IPS-11a (cell line): ENCODE measurements around the gene UBTD1.
A peak's percentile ranks its signal among the peaks of the same experiment; 100 is the strongest.
"Not testable (repeated sequence)": the region's sequence is repeated elsewhere in the genome, so short reads cannot be mapped to it uniquely, and the experiment has no call there.

Experiments used
- H3K4me3 ChIP-seq: one replicate; pipeline ENCODE4 v1.5.1; 2013; ENCODE audit warnings: low read depth, low read length, control low read depth

Gene UBTD1, protein sequence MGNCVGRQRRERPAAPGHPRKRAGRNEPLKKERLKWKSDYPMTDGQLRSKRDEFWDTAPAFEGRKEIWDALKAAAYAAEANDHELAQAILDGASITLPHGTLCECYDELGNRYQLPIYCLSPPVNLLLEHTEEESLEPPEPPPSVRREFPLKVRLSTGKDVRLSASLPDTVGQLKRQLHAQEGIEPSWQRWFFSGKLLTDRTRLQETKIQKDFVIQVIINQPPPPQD

DNA sequence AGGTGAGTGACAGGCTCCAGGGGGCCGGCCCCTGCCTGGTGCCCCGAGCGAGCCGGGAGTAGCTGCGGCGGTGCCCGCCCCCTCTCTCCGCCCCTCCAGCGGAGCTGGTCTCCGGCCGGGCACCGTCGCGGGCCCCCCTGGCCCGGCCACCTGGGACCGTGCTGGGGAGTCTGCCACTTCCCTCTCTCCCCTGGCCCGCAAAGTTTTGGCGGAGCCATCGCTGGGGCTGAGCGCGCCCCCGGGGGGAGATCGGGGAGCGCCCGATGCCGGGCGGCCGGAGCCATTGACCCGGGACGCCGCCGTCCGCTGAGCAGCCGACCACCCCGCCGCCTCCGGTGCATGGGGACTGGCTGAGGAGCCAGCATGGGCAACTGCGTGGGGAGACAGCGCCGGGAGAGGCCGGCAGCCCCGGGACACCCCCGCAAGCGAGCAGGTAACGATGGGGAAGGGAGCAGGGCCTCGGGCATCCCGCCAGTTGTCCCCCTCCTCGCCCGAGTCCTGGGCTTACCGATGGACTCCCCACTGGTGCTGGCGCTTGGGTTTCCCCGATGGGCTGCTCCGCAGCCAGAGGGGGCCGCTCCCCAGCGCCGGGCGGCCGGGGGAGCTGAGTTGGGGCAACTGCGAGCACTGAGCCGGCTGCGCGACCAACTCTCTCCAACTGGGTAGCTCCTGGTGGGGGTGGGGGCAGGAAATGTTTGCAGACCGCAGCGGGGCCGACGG, at the start of gene UBTD1:
Gene UBTD1, plus strand, starts transcription at position 84 of the 720 bp plus-strand sequence. Its CDS starts 280 bp downstream, at position 364.
- H3K4me3 ChIP-seq: peak within 1 kb of the TSS; percentile 83

DNA sequence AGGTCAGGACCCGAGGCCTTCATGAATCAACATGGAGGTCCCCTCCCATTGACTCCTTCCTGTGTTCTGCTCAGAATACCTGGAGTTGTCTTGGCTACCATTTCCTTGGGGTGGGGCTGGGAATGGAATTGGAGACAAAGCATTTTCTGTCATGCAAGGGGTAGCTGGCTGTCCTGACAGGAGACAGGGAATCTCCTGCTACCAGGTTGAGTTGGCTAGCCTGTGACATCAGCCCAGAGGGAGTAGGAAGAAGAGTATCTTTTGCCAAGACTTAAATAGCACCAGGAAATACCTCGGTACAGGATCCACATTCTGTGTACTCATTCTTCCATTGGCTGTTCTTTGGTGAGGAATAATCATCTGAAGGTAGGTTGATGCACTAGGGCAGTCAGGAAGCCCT, 47.9 kb upstream of the UBTD1 start:
- no peak overlapping the region for H3K4me3 ChIP-seq

DNA sequence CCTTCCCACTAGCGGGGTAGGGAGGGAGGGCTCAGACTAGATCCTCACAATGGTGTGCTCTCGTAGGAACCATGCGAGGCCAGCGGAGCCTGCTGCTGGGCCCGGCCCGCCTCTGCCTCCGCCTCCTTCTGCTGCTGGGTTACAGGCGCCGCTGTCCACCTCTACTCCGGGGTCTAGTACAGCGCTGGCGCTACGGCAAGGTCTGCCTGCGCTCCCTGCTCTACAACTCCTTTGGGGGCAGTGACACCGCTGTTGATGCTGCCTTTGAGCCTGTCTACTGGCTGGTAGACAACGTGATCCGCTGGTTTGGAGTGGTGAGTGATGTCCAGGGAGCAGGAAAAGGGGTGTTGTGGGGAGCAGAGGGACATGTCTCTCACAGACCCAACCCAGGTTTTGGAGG, 47.1 kb upstream of the UBTD1 start:
- H3K4me3 ChIP-seq: no peak overlapping the region

DNA sequence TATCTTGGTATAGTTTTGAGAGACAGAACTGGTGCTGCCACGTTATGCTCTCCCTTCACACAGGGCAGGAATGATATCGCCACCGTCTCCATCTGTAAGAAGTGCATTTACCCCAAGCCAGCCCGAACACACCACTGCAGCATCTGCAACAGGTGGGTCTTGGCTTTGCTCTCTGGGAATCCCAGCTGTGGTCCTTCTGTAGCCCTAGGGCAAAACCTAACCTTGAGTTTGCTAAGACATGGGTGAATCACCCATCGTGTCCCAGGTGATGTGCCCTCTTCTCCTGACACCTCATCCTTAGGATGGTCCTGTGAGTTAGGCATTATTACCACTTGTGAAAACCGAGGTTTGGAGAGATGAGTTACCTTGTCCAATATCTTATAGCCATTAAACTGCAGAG, 46.4 kb upstream of the UBTD1 start:
- H3K4me3 ChIP-seq: no peak overlapping the region

DNA sequence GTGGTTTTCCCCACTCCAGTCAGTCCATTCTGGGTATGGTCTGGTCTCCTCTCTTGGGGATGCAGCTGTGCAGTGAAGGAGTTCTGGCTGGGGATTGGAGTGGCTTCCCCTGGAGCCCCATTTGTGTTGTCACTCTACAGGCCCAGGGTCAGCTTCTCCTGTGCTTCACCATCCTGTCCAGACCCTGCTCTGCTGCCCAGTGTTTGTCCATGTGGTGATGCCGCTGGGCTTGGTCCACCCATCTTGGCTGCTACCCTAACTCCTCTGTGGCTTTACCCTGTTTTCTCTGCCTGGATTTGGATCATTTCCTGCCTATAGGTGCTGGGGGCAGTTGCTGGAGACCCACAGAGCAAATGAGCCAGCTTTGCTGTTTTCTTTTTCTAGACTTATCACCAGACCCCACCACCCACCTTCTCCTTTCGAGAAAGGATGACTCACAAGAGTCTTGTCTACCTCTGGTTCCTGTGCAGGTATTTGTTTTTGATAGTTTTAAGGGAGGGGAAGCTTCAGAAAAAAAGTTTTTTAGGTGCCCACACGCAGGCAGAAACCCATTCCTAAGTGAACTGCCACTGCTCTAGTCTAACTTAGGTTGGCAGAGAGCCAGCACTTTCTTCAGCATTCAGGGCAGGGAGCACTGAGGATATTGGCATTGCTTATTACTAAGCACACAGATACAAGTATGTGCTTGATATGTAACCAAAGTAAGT, 44.2 kb upstream of the UBTD1 start:
- H3K4me3 ChIP-seq: no peak overlapping the region

DNA sequence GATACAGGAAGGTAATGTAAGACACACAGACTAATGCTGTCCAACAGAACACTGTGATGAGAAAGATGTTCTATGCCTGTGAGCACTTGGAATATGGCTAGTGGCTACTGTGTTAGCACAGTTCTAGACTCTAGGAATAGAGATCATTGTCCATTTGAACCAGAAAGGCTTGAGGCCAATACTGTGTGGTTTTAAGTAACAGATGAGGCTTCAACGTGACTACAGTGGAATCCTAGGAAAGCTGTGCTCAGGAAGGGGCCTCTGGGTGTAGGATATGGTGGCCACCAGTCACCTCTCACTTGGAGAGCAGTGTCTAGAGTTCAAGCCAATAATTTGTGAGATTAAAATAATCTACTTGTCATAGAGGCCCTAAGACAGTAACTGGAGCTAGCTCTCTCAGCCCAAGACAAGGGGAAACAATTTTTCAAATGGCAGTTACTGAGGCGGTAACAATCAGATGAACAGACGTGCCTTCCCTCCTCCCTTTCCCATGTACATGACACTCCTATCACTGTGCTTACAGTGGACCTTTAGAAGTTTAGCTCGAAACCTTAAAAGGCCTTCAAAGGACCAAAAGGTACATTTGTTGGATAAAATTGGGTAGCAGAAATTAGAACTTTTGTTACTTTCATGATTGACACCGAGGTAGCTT, 42.6 kb upstream of the UBTD1 start:
- no peak overlapping the region for H3K4me3 ChIP-seq

DNA sequence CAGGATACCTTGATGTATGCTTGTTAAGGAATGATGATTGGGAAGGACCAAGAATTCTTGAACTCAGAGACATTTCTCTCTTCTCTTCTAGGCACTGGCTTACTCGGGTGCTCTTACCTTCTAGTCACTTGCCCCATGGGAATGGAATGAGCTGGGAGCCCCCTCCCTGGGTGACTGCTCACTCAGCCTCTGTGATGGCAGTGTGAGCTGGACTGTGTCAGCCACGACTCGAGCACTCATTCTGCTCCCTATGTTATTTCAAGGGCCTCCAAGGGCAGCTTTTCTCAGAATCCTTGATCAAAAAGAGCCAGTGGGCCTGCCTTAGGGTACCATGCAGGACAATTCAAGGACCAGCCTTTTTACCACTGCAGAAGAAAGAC, 42.0 kb upstream of the UBTD1 start:
- no peak overlapping the region for H3K4me3 ChIP-seq

DNA sequence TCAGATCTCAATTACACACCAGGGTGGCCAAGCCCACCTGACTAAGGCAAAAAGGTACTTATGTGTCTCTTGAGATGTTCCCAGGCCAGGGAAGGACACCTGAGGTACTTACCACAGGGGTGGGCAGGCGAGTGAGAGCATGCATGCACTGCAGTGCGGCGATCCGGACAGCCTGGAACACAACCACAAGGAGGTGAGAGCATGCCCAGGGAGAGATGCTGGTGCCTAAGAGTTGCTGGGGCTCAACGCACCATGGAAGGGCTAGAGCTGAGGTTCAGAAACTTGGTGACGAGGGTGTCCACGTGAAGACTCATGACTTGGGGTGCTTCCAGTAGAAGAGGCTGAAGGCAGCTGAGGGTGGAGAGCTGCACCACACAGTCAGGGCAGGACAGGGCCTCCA, 39.6 kb upstream of the UBTD1 start:
- H3K4me3 ChIP-seq: no peak overlapping the region

DNA sequence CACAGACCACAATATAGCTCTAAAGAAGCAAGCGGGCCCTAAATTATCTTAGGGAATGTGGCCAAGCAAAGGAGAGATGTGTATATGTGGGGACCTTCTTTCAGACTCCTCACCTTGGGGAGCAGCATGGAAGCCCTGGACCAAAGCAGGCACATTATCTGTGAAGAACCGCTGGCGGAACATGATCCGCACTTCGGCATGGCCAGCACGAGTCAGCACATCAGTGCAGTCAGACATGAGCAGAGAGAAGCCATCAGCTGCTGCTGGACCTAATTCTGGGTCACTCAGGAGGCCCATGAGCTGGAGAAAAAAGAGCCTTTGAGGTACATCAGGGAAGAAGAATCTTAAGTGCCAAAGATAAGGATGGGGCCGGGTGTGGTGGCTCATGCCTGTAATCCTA, 38.8 kb upstream of the UBTD1 start:
- no peak overlapping the region for H3K4me3 ChIP-seq

DNA sequence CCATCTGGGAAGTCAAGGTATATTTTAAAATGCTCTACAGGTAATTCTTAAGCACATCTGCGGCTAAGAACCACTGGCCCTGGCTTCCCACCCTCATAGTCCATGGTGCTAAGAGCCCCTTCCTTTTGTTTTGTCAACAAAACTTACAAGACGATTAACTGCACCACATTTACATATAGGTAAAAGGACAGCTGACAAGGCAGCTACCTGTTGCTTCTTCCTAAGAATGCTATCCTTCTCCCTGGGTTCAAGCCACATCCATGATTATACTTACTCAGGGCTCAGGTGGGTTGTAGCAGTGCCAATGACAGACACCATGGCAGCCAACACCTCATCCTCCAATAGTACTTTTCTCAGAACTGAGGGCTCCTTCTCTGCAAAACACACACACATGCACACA, 36.4 kb upstream of the UBTD1 start:
- no peak overlapping the region for H3K4me3 ChIP-seq

DNA sequence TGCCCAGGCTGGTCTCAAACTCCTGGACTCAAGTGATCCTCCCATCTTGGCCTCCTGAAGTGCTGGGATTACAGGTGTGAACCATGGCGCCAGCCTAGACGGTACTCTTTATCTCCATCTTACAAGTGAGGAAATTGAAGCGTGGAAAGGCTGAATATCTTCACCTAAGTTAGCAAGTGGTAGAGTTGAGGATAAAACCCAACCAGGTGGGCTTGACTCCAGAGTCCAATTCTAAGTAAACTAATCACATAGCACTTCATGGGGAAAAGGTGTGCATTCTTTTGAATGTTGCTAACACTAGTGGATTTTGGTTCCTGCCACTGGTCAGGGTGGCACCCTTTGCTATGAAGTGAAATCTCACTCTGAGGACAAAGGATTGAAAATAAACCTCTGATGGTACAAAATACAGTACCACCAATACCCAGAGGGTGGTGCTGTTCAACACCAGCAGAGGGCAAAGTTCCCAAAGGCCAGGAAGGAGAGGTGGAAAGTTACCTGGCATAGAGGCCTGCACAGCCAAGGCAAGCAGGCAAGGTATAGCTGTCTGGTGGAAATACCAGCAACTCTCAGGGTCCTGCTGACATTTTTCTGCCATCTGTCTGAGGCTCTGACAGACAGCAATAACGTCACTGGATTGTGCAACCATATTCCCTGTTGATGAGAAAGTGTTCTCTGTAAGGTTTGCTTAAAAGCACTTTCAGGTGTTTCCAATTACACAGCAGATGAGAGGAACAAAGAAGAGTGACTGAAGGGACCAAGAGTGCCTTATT, 35.2 kb upstream of the UBTD1 start:
- H3K4me3 ChIP-seq: no peak overlapping the region

DNA sequence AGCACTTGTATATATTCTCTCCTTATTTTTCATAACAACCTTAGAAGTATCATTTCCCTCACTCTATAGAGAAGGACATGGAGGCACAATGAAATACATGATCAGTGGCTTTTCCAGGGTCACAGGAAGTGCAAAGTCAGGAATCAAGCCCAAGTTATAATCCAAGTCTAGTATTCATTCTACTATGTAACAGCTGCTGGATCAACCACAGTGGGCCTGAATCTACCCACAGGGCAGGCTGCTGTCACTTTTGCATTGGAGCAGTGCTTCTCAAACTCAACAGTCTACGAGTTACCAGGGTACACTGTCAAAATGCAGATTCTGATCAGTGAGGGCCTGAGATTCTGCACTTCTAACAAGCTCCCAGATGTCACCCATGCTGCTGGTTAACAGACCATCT, 34.5 kb upstream of the UBTD1 start:
- no peak overlapping the region for H3K4me3 ChIP-seq

DNA sequence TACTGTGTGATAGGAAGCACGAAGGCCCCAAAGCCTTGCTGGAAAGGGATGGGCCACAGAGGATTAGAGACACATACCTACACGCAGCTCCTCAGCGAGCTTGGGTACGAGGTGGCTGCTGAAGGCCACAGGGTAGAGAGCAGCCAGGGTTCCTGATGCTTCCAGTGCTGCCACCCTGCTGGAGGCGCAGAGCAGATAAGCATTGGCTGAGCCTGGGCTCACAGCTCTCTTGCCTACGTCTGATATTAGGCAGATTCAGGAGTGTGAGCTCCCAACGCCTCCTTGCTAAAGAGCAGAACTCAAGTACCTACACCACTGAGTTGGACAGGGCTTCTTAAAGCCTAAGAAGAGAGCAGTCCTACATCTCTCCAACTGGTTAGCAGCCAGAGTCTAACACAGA, 32.7 kb upstream of the UBTD1 start:
- no peak overlapping the region for H3K4me3 ChIP-seq

DNA sequence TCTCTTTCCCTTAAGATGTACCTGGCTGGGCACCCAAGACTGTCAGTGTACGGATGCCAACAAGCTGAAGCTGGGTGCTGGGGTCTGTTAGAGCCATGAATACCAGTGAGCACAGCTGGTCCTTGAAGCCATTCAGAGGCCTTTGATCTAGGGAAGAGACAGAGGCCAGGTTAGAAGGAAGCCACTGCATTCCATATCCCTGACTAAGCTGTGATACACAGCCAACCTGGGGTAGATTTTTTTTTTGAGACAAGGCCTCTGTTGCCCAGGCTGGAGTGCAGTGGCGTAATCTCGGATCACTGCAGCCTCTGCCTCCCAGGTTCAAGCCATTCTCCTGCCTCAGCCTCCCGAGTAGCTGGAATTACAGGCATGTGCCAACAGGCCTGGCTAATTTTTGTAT, 32.0 kb upstream of the UBTD1 start:
- no peak overlapping the region for H3K4me3 ChIP-seq

DNA sequence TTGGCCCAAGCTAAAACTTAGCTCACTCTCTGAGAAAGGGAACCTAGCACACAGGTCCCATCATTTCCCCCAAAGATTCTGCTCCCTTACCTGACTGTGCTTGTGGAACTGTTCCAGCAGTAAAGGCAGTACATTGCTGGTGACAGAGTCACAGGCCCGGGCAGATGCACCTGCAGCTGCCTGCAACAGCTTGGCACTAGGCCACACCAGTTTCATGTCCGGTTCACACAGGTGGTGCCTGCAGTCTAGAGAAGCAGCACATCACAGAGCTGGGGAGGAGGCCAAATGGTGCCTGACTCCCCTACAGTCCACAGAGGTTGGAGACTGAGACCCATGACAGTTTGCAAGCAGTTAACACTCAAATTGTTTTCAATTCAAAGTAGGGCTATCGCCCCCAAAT, 30.6 kb upstream of the UBTD1 start:
- H3K4me3 ChIP-seq: no peak overlapping the region

DNA sequence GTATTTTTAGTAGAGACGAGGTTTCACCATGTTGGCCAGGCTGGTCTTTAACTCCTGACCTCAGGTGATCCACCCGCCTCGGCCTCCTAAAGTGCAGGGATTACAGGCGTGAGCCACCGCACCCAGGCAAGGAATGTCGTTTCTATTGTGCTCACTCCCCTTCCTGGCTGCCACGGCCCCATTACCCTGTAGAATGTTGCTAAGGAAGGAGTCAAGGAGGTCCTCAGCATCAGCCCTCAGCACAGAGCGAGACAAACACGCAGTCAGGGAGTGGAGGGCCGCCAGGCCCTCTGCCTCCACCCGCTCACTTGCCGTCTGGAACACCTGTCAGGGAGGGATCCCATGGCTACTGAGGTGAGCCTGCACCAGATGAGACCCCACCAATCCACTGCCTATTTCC, 29.9 kb upstream of the UBTD1 start:
- H3K4me3 ChIP-seq: not testable (repeated sequence)

DNA sequence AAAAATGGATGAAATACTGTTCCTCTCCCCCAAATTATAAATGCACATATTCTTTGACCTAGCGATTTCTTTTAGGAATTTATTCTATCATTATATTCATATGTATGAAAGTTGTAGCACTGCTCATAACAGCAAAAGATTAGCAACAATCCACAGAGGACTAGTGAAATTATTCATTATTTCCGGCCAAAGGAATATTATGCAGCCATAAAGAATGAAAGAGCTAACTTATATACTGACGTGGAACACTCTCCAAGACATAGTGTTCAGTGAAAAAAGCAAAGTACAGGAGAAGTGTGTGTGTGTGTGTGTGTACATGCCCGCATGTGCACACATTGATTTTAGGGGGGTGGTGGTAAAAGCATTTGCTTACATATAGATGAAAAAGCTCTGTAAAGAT, 23.8 kb upstream of the UBTD1 start:
- no peak overlapping the region for H3K4me3 ChIP-seq

DNA sequence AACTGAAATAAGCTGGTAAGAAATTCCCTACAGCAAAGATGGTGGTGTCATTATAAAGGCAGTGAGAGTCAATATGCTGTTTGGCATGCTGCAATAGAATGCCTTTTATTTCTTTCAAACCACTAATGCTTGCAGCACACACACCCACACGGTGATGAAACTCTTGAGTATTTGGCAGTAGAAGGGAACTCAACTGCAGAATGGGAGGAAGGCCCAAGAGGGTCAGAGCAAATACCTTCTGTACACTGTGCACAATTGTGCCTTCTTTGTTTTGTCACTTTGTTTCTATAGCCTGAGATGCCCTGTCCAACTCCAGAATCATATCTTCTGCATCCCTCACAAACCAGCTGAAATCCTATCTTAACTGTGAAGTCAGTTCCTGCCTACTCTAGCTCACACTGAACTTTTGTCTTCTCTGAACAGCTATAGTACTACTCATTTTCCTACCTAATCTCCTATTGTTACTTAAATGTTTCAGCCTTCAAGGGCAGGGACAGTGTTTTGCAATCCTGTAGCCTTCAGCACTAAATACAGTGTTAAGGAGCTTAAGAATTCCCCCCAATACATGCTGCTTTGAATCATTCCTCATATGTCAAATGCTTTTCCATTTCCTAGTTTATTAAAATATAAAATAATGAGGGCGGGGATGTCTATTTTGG, 22.7 kb upstream of the UBTD1 start:
- H3K4me3 ChIP-seq: no peak overlapping the region

DNA sequence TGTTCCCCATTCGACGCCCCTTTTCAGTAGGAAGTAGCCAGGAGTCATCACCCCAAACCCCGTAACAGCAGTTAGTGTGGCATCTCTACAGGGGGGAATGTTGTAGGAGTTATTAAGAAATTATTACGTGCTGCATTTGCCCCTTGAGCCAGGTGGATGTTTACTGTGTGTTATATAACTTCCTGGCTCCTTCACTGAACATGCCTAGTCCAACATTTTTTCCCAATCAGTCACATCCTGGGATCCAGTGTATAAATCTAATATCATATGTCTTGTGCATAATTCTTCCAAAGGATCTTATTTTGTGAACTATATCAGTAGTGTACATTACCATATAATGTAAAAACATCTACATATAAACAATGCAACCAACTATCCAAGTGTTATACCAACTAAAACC, 19.3 kb upstream of the UBTD1 start:
- not testable (repeated sequence) for H3K4me3 ChIP-seq

DNA sequence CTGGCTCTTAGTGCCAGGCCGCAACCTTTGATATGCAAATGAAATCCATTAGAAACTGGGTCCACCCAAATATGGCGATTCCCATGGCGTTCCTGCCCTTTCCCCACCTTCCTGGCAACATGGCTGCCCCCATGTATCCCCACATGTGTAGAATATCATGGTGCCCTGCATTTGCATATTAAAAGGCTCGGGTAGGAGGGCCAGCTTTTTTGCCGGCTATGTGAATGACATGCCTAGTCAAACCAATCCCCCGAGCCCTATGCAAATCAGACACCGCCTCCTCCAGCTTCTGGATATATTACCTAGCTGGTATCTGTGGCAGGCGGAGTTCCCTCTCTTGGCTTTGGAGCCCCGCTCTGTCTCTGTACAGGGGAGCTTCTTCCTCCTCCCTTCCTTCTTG, 18.8 kb upstream of the UBTD1 start:
- no peak overlapping the region for H3K4me3 ChIP-seq

DNA sequence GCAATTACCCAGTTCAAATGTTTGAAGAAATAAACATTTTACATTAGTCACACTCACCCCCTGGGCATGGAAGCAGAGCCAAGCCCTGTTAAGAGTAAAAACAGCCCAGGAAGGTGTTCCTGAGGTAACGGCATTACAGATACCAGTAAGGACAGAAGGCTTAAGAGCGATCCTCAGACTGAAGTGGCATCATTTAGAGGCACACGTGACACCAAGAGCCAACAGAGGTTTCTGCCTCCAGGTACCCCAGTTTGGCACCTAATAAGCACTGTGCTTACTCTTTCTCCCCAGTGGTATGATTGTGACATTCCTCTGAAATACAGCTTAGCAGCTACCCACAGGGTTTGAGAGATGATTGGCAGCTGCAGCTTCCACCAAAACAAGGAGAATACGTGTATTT, 17.7 kb upstream of the UBTD1 start:
- no peak overlapping the region for H3K4me3 ChIP-seq
